Stimulated activated CD4-positive, alpha-beta T cell treated with anti-CD3 and anti-CD28 coated beads, Interleukin-4, amount 100 ng/mL, for 24 hours (primary cell): ENCODE data around the gene RAD9A.

Source experiments
- DNase-seq: peaks from one replicate; pipeline ENCODE4 v3.0.0-alpha.2; 2020

The RAD9A gene

GRCh38 chr11:67357831-67358670, 33.7 kb upstream of the RAD9A start:
- no peak for DNase-seq

GRCh38 chr11:67364169-67364568, 27.6 kb upstream of the RAD9A start:
- no peak for DNase-seq

- DNase-seq, result no peak
Measured at GRCh38 chr11:67364783-67365722, 26.7 kb upstream of the RAD9A start.

- DNase-seq, result no peak
Measured at GRCh38 chr11:67365736-67366444, 25.9 kb upstream of the RAD9A start.

GRCh38 chr11:67366546-67366945, 25.2 kb upstream of the RAD9A start:
- DNase-seq, result no peak

GRCh38 chr11:67366961-67367760, 24.6 kb upstream of the RAD9A start:
- no peak for DNase-seq

- no peak for DNase-seq
Measured at GRCh38 chr11:67367761-67368227, 24.0 kb upstream of the RAD9A start.

- DNase-seq, result peak; percentile 37
Measured at GRCh38 chr11:67368621-67369020, 23.2 kb upstream of the RAD9A start.

GRCh38 chr11:67369275-67369674, 22.5 kb upstream of the RAD9A start:
- DNase-seq, result no peak

- no peak for DNase-seq
Measured at GRCh38 chr11:67369801-67370284, 21.9 kb upstream of the RAD9A start.

GRCh38 chr11:67370351-67371076, 21.3 kb upstream of the RAD9A start:
- no peak for DNase-seq

GRCh38 chr11:67371189-67371910, 20.4 kb upstream of the RAD9A start:
- DNase-seq, result no peak

GRCh38 chr11:67371911-67372320, 19.9 kb upstream of the RAD9A start:
- DNase-seq, result no peak

GRCh38 chr11:67372321-67372992, 19.3 kb upstream of the RAD9A start:
- DNase-seq, result no peak

GRCh38 chr11:67372993-67373647, 18.7 kb upstream of the RAD9A start, which contains the start of gene CLCF1:
TSS of gene CLCF1 (minus strand) at chr11:67373598. CDS start at chr11:67373539, 59 bp downstream.
- peak; percentile 24 for DNase-seq

- peak; percentile 65 for DNase-seq
Measured at GRCh38 chr11:67373648-67374570, 17.9 kb upstream of the RAD9A start.

- DNase-seq, result no peak
Measured at GRCh38 chr11:67374571-67375281, 17.1 kb upstream of the RAD9A start.
